ENCODE measurements around the gene SYT14.
"Not testable (repeated sequence)": the region's sequence is repeated elsewhere in the genome, so short reads cannot be mapped to it uniquely, and the experiment has no call there.

SYT14 gene

DNA sequence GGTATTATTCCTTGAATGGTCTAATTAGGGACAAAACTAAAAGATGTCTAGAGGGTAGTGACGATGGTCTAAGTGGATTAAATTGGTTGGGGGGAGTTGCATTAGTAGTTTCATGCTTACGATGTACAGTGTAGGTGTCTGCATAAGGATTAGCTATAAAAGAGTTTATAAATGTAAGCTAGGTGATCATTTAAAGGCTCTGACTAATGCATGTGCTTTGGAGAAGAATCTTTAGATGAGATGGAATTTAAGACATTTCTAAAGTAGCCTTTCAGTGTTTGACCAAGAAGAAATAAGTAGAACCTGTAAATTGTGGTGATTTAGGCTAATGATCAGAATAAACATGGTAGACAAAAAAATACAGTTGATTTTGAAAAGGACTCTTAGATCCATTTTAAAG lies 7.4 kb downstream of the SYT14 start:
- ATAC-seq = no peak

DNA sequence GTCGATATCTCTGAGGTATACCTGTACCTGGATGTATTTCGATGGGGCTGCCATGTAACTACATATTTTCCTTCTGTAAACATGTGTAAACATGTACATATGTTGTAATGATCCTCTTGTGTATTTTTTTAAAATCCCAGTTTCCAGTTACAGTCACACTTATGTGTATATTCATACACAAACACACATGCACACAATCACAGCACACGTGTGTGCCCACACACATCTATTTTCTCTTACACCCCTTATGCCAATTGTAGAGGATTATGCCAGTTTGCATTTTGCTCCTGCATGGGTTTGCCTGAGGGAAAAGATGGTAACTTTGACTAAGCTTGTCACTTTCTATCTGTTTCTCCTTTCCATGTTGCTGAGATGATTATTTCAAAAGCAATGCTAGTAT lies 10.1 kb downstream of the SYT14 start:
- no peak for ATAC-seq

DNA sequence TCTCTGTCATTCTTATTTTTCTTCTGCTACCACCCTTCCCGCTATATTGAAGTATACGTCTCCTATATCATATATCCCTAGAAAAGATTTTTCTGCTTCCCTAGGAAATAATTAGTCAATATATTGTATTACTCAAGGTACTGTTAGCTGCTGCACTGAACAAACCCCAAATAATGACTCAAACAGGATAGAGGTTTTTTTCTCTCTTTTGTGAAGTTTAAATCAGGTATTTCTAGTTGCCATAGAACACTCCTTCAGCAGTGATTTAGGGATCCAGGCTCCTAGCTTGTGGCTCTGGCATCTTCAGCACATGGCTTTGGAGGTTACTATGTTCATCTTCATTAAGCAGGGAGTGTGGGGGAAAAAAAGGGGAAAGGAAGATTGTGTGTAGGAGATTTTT lies 18.1 kb downstream of the SYT14 start:
- no peak for ATAC-seq

DNA sequence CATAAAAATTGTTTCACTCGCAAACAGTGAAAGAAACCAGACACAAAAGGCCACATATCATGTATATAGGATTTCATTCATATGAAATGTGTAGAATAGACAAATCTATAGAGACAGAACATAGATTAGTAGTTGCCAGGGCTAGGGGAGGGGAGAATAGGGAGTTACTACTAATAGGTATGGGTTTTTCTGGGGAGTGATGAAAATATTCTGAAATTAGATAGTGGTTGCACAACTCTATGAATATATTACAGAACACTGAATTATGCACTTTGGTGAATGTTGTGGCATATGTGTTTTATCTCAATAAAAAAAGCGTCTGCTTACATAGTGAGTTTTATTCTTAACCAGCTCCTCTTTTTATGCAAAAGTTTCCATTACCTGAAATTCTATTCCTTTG lies 21.6 kb downstream of the SYT14 start:
- no peak for ATAC-seq

DNA sequence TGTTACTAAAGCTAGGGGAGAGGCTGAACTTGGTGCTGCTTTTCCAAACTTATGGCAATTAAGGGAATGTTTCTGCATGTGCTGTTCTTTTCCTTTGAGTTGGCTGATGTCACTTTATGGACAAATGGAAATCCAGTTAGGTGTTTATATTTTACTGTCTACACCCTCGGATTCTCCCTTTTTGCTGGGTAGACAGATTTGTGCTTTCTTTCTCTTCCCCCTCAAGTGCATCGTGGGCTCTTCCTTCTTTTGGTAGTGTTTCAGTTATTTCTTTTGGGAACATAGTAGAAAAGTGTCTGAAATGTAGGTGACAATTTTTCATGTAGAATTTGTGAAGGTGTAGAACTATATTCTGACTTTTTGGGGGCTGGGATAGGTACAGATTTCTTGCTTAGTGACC lies 22.9 kb downstream of the SYT14 start:
- no peak for ATAC-seq

DNA sequence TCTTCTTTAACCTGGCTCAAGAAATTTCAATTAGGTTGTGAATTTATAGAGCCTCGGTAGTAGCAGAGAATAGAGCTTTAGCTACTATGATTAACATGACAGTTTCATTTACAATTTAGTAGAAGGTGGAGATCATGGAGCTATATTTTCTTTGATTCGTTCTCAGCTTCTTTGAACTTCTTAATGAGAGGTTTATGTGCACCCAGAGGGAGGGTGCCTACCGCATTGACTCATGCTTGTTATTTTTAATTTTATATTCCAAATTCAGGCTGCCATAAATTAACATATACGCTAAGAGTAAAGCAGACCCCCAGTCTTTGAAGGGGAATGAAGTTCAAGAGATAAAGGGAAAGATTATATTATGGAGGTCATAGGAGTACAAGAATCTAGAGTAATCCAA lies 24.4 kb downstream of the SYT14 start:
- no peak for ATAC-seq

DNA sequence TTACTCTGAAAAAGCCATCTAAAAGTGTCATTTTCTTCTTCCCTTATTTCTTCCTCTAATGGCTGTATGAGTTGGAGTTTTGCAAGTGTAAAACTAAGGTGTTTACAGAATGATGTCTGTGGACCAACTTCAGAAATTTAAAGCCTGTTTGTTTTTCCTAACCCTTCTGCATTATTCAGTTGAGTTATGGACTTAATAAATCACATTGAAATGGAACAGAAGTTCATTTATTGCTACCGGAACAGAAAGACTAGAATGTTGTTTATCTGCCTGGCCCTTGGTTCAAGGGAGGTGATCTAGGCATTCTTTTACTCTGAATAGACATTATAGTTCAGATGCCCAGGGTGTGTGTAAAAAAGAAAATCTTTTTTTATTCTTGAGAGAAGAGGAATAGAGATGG lies 24.8 kb downstream of the SYT14 start:
- ATAC-seq = no peak

DNA sequence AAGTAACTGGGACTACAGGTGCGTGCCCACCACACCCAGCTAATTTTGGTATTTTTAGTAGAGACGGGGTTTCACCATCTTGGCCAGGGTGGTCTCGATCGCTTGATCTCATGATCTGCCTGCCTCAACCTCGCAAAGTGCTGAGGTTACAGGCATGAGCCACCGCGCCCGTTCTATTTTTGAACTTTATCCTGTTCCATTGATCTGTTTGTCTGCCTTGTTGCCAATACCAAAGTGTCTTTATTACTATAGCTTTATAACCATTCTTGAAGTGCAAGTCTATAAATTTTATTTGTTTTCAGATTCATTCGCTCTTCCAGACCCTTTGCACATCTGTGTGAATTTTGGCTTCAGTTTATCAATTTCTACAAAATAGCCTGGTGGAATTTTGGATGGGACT lies 28.0 kb downstream of the SYT14 start:
- ATAC-seq = no peak

DNA sequence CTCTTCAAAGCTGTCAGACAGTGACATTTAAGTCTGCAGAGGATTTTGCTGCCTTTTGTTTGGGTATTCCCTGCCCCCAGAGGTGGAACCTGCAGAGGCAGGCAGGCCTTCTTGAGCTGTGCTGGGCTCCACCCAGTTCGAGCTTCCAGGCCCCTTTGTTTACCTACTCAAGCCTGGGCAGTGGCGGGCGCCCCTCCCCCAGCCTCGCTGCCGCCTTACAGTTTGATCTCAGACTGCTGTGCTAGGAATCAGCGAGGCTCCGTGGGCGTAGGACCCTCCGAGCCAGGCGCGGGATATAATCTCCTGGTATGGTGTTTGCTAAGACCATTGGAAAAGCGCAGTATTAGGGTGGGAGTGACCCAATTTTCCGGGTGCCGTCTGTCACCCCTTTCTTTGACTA lies 40.7 kb downstream of the SYT14 start:
- not testable (repeated sequence) for ATAC-seq

DNA sequence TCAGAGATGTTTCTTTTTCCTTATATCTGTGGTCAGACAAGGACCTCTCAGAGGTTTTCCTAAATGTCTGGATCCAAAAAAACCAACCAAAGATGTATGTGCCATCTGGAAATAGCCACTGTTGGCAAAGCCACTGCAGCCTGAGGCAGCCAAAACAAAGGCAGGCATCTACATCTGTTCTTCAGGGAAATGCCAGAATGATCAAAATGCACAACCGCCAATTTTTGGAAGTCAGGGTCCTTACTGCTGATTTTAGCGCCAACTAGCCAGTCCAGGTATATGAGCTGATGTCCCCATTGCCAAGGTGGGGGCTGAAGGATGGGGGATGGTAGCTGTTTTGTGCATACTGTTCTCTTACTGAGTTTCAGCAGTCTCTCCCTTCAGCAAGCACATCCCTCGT lies 45.9 kb downstream of the SYT14 start:
- no peak for ATAC-seq

DNA sequence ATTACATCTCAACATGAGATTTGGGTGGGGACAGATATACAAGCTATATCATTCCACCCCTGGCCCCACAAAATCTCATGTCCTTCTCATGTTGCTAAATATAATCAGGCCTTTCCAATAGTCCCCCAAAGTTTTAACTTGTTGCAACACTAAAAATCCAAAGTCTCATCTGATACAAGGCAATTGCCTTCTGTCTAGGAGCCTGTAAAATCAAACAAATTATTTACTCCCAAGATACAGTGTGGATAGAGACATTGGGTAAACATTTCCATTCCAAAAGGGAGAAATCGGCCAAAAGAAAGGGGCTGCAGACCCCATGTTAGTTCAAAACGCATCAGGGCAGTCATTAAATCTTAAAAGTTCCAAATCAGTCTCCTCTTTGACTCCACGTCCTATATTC lies 47.0 kb downstream of the SYT14 start:
- ATAC-seq = no peak

DNA sequence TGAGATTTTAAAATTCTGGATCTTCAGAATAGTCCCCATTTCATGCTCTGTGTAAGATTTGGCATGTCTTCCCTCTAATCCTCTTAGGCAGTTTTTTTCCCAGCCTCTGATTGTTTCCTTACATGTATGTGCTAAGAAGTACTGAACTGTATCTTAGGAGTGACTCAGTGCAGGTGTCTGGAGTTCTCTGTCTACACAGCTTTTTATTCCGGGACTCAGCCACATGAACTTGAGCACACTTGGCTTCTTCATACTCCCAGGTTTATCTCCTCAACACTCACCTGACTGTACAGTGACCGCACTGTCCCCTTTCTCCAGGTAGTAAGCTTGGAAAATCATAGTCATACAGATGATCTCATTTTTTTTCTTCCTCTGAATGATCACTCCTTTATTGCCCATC lies 50.7 kb downstream of the SYT14 start:
- ATAC-seq = no peak

DNA sequence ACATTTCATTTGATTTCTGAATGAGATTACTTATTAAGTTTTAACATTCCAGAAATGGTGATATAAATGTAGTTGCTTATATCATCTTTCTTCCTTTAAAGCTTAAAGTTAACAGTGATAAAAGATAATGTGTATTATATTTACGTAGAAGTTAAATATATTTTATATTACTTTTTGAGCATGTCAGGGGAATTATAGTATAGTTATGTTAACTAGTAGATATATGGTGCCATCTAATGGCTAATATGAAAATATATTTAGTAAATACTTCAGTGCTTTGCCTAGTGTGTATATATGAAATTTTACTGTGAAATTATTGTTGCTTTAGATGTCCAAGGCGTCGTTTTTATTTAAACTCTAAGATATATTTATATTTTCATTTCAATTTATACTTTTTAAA lies 51.5 kb downstream of the SYT14 start:
- ATAC-seq = no peak

DNA sequence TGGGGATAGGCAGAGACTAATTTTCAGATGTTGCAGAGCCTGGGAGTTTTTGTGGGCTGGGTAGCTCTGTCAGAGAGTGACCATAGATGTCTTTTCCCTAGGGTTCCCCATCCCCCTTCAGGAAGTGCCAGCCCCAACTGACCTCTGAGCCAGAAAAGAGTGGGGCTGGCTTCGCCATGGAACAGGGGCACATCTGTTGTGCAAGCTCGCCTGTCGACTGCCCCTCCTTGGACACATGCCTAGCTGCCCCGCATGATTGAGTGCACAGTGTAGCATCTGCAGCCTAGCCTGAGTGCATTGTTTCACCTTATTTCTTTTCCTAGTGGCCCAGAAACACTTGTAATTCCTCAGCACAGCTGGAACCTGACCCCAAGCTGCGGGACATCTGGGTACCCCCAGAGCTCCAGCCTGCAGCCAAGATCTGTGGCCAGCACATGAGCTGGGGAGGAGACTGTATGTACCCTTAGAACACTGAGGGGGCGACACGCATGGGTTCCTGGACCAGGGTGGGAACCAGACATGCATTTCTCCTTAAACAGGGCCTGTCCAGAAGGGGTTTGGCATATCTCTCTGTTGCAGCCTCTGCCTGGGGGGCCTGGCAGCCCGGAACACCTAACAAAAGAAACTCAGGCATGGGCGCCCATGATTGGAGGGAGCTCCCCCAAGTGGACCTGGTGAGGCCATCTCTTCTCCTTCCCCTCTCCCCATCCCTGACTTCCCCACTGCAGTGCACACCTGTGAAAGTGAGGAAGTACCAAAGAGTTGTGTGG lies 55.2 kb downstream of the SYT14 start:
- no peak for ATAC-seq

DNA sequence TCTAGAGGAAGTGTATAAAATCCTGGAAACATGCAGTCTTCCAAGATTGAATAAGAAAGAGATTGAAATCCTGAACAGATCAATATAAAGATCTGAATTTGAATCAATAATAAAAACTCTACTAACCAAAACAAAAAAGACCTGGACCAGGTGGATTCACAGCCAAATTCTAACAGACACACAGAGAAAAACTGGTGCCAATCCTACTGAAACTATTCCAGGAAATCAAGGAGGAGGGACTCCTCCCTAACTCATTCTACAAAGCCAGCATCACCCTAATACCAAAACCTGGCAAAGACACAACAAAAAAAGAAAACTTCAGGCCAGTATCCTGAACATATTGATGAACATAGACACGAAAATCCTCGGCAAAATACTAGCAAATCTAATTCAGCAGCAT lies 58.3 kb downstream of the SYT14 start:
- no peak for ATAC-seq

DNA sequence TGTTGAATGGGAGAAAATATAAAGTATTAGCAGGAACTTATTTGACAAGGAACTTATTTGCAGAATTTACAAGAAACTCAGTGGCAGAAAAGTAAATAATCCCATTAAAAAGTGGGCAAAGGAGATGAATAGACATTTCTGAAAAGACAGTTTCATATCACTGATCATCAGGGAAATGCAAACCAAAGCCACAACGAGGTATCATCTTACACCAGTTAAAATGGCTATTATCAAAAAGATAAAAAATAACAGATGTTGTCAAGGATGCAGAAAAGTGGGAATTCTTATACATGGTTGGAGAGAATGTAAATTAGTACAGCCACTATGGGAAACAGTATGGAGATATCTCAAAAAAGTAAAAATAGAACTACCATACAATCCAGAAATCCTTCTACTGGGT lies 61.0 kb downstream of the SYT14 start:
- ATAC-seq = no peak

DNA sequence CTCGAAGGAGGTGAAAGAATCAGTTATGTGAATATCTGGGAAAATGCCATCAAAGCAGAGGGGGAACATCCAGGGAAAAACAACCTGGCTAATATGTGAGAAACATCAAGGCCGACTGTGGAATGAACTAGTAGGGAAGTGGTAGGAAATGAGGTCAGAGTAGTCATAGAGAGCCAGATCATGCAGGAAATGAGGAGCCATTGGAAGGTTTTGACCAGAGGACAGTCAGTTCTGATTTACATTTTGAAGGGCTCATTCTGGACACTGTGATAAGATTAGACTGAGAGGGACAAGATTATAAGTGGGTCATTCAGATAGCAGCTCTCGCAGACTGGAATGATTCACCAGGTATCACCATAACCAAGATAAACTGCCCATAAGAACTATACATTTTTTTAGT lies 63.7 kb downstream of the SYT14 start:
- ATAC-seq = no peak

DNA sequence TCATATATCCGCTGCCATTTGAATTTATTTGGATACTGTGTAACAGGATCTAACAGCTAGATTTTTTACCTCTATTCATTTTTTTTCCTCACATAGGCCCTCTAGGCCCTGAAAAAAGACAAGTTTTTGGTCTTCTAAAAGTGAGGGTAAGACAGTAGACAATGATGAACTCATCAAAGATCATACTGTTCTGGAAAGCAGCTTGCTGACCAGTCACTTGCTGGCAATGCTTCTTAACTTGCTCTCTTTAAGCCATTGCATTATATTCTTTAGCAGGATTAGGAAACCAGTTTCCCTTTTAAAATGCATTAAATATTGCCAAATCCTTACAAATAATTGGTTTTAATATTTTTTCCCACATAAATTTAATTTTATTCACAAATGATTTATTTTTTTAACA lies 65.5 kb downstream of the SYT14 start:
- ATAC-seq = no peak

DNA sequence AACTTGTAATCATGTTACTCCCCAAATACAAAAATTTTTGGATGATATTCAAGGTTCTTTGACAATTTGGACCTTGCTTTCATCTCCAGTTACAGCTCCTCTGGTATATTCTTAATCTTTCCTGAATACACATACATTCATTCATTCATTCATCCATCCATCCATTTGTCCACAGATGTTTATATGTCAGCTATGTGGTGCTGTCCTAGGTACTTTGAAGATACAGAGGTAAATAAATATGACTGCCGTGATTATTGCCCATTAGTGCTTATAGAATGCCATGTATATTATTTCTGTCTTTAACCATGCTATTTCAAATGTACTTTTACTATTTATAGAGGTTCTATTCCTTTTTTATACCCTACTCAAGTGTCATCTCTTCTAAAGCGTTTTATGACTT lies 72.1 kb downstream of the SYT14 start:
- no peak for ATAC-seq

DNA sequence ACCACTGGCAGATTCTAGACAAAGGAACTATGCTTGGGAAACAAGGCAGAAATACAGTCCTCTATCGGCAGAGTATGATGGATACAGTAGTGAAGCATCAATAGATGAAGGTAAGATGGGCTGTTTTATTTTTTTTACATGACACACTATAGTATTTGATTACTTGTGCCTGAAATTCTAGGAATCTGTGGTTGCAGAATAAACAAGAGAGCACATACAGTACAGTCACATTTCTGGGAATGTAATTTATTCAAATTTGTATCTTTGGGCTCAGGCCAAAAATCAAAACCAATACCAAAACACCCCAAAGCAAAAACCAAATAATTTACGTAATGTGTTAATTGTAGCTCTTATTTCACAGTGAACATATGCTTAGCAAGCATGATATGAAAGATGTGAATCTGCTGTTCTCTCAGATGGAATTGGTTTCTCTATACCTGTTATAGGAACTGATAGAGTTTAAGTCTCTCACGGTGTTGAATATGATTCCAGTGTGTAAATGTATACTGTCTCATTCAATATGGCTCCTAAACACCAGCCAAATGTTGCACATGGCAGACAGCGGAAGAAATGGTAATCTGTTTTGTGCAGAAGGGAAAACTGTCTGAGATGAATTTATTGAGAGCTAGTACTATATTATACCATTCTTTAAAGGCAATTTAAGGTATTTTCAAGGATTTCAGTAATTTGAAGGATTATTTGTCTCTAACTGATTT lies 83.3 kb downstream of the SYT14 start:
- no peak for ATAC-seq

DNA sequence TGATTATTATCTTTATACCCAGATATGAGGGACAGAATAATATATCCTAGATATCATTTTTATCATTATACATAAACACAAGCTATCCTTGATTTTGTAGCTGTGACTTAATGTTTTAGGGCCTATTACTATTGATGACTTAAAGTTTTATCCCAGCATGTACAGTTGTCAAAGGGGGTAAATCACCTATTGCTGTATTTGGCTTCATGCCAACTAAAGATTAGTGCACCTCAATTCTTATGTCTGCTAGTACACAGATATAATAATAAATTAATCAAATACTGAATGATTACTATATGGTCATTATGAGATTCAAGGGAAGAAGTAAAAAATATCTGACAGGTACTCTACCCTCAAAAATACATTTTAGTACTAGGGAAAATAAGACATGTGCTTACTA lies 84.0 kb downstream of the SYT14 start:
- ATAC-seq = no peak

DNA sequence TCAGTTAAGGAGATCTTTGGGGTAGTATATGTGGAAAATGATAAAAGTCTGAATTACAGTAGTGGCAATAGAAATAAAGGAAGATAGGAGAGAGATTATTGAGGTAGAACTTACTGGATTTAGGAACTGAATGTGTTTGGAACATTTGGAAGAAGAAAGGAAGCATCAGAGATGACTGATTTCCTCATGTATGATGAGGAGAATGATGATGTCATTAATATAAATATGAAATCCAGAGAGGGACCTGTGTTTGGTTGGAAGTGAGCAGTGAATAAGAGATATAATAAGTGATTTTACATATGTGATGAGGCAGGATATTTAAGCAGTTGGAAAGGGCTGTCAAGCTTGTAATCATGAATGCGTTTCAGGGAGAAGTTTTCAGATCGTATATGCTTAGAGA lies 86.3 kb downstream of the SYT14 start:
- no peak for ATAC-seq

DNA sequence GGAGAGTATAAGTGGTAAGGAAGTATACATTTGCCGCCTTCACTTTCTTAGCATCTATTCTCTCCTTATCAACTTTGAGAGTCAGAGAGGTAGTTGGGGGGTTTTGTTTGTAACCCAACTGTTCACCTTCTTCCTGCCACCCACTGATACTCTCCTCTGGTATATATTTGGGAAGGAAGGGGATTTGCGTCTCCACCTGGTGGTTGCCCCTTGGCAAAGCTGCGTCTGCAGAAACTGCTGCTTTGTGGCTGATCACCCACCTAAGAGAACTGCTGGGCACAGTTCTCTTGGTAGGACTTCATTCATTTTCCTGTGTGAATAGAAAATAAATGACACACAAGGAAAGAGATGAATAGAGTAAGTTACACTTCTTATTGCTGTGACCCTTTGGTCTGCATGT lies 87.0 kb downstream of the SYT14 start:
- no peak for ATAC-seq

DNA sequence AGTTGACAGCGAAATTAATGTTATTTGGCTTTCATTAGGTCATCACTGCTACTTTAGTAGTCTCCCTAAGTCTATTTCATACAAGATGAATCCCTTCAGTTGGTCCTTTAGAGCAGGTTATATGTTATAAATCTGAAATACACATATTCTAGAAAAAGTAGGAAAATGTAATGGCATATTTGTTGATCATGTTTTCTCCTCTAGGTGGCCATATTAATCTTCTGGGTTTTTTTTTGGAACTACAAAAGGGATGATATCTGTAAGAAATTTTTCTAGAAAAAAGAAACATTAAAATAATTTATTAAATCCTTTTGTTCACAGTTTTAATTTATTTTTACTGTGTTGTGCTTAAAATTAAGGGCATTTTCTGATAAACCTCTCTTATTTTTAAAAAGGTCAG lies 87.9 kb downstream of the SYT14 start:
- ATAC-seq = no peak

DNA sequence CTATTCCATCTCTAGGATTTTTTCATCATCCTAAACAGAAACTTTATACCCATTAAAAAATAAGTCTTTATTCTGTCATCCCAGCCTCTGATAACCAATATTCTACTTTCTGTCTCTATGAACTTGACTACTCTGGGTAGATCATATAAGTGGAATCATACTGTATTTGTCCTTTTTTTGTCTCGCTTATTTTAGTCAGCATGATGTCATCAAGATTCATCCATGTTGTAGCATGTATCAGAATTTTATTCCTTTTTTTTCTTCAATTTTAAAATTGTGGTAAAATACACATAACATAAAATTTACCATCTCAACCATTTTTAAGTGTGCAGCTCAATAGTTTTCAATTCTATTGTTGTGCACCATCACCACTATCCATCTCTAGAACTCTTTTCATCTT lies 90.0 kb downstream of the SYT14 start:
- no peak for ATAC-seq

Data from activated CD4-positive, CD25-positive, alpha-beta regulatory T cell treated with anti-CD3 and anti-CD28 coated beads, Interleukin-2, amount 50 U/mL, for 24 hours (primary cell).